GM12801 (cell line): ENCODE results near the gene CYP27A1.

ENCODE experiments used
- CTCF ChIP-seq: IDR thresholded peaks from one replicate; pipeline ENCODE4 v1.5.1; 2011; ENCODE audit warnings: control low read depth; ENCODE audit not compliant: insufficient read length; ENCODE audit errors: extremely low read depth

Gene CYP27A1

GRCh38 chr2:218755198-218755566, 26.8 kb upstream of the CYP27A1 start:
- TF ChIP-seq CTCF: no peak

GRCh38 chr2:218755567-218756404, 26.2 kb upstream of the CYP27A1 start:
- TF ChIP-seq CTCF: no peak

- no peak for TF ChIP-seq CTCF
Observed at GRCh38 chr2:218756599-218757377, 25.2 kb upstream of the CYP27A1 start.

- TF ChIP-seq CTCF: no peak
Observed at GRCh38 chr2:218761795-218762194, 20.2 kb upstream of the CYP27A1 start.

GRCh38 chr2:218773881-218774280, 8.1 kb upstream of the CYP27A1 start:
- no peak for TF ChIP-seq CTCF

GRCh38 chr2:218776488-218776887, 5.5 kb upstream of the CYP27A1 start:
- no peak for TF ChIP-seq CTCF

- TF ChIP-seq CTCF: no peak
Observed at GRCh38 chr2:218777276-218777990, 4.5 kb upstream of the CYP27A1 start.
